ENCODE results near the gene ZNF248. TPM values are rescaled to one million over a fixed set of nuclear protein-coding genes. Genes with fewer than 3 reads are reported as not detected.

Gene ZNF248
- total and polyA plus RNA-seq, 4 donors, result 1.8 to 7.9 (median 4.4) TPM

DNA sequence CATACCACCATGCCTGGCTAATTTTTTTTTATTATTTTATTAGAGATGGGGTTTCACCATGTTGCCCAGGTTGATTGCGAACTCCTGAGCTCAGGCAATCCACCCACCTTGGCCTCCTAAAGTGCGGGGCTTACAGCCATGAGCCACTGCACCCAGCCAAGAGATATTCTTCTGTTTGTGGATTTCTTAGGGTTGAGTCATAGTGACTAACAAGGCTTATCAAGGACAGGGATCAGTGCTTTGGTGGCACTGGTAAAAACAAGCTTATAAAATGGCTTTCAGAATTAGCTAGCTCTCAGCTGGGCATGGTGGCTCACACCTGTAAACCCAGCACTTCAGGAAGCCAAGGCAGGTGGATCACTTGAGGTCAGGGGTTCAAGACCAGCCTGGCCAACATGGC, 122.4 kb downstream of the ZNF248 start:
- no peaks in the 10 kb centered on the region for H3K9me3 ChIP-seq (ENCODE audit: control insufficient read depth in 4 of 4, low read length in 3 of 4)
- no peaks in the 10 kb centered on the region for H3K27me3 ChIP-seq (ENCODE audit: control insufficient read depth in 4 of 4, insufficient read depth in 4 of 4, low read length in 3 of 4)
- no peaks in the 10 kb centered on the region for H3K36me3 ChIP-seq (ENCODE audit: control insufficient read depth in 4 of 4, insufficient read depth in 3 of 4, low read depth in 1 of 4, low read length in 3 of 4)
- WGBS, result 76% methylated on average over 2 of the region's 2 CpGs
- no peak overlapping the region for H3K27ac ChIP-seq (ENCODE audit: low read depth in 1 of 2, low read length in 2 of 2)
- no peaks in the 10 kb centered on the region for H3K4me1 ChIP-seq (ENCODE audit: control insufficient read depth in 4 of 4, insufficient read depth in 4 of 4, low read length in 3 of 4)
- H3K4me3 ChIP-seq (ENCODE audit: low read depth in 1 of 3, low read length in 3 of 3), result no peak overlapping the region
- TF ChIP-seq RAD21 (IDR thresholded peaks at IDR 0.05) (no peak), FOXA1 (IDR thresholded peaks at IDR 0.05) (no peak), HNF4A (conservative IDR thresholded peaks at IDR 0.05) (no peak), SP1 (IDR thresholded peaks at IDR 0.05) (no peak), HNF4G (IDR thresholded peaks at IDR 0.05) (no peak), RXRA (IDR thresholded peaks at IDR 0.05) (no peak)
- TF ChIP-seq, protein P1, sequence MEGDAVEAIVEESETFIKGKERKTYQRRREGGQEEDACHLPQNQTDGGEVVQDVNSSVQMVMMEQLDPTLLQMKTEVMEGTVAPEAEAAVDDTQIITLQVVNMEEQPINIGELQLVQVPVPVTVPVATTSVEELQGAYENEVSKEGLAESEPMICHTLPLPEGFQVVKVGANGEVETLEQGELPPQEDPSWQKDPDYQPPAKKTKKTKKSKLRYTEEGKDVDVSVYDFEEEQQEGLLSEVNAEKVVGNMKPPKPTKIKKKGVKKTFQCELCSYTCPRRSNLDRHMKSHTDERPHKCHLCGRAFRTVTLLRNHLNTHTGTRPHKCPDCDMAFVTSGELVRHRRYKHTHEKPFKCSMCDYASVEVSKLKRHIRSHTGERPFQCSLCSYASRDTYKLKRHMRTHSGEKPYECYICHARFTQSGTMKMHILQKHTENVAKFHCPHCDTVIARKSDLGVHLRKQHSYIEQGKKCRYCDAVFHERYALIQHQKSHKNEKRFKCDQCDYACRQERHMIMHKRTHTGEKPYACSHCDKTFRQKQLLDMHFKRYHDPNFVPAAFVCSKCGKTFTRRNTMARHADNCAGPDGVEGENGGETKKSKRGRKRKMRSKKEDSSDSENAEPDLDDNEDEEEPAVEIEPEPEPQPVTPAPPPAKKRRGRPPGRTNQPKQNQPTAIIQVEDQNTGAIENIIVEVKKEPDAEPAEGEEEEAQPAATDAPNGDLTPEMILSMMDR (IDR thresholded peaks at IDR 0.05; ENCODE audit: low read depth, low read length, missing input control), result no peak
- no peak for DNase-seq (ENCODE audit: low spot score)
- H3K9ac ChIP-seq (ENCODE audit: low read depth in 1 of 2, low read length in 2 of 2), result no peak overlapping the region

Other genes with a start within 250 kb of the ZNF248 start
- gene ZNF25, start 119.0 kb upstream of the ZNF248 start, total RNA-seq, result 1 to 10 TPM; 2.3 to 2.8 TPM
- 1 to 10 TPM in 1 of 2 donors, under 1 TPM in 1; 0.93 to 1.1 TPM for gene ZNF25, start 119.0 kb upstream of the ZNF248 start, polyA plus RNA-seq
- gene ZNF33A, start 153.1 kb upstream of the ZNF248 start, total RNA-seq, result 10 to 100 TPM; 16.2 to 25.7 TPM
- 10 to 100 TPM in 1 of 2 donors, 1 to 10 TPM in 1; 6.7 to 10.1 TPM for gene ZNF33A, start 153.1 kb upstream of the ZNF248 start, polyA plus RNA-seq
- 10 to 100 TPM in 1 of 2 donors, 1 to 10 TPM in 1; 5.2 to 11.5 TPM for gene ZNF37A, start 236.7 kb upstream of the ZNF248 start, total RNA-seq
- 1 to 10 TPM; 3.5 to 3.6 TPM for gene ZNF37A, start 236.7 kb upstream of the ZNF248 start, polyA plus RNA-seq